ENCODE measurements around the gene AGER.
A peak's percentile ranks its signal among the peaks of the same experiment; 100 is the strongest.
"Not testable (repeated sequence)": the region's sequence is repeated elsewhere in the genome, so short reads cannot be mapped to it uniquely, and the experiment has no call there.

The AGER gene

DNA sequence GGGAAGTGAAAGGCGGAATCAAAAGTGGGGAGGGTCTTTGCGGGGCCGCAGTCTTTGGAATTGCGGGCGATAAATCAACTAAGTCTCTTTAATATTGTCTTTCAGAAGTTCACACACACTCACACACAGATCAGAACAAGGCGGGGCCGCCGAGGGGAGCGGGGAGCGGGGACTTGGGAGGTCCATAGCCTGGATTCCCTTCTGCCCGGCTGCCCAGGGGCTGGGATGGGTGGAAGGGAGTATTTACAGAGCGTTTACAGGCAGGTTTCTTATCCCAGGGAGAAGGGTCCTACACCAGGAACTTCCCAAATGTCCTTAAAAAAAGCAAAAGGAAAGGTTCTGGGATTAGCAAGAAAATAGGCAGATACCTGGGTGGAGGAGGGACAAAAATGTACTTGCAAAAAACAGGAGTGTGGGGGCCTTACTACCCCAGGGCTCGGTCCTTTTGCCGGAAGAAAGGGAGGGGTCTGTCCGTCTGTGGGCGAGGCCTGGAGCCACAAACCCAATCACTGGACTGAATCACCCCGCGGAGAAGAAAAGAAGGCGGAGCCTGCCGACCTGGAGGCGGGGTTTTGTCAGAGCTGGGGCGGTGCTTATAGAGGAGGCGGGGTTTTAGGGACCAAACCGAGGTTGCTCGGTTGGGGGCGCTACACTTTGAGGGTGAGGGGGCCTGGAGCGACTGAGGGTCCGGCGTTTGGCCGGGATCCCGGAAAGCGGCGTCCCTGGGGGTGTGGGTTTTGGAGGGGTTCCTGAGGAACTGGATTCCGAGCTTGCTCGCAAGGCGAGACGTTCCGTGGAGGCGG is 35.6 kb downstream of the AGER start:
- DNase-seq (ENCODE audit: low read depth), result peak; percentile 32

DNA sequence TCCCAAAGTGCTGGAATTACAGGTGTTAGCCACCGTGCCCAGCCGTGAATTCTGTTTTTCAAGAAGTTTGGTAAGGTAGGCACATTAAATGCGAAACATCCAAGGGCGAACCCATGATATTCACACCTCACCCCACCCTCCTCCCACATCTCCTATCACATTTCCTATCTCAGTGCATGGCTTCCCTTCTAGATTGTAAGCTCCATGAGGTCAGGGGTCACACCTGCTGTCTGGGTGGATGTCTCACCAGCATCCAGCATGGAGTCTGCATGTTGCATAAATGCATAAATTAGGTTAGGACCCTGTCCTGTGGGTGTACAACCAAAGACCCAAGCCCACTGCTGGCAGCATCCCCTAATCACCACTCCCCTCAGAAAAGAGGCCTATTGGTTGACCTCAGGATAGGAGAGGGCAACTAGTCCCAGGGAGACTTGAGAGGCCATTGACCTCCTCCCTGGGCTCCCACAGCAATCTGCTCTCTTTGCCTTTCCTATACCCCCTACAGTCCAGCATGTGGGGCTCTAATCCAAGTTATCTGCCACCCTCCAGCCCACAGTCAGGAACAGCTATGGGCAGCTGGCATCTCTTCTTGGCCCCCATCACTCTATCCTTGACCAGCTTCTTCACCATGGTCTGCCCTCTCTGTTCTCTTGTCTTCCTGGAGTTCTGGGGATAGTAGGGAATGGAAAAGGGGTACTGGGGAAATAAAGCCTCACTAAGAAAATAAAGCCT is 36.5 kb downstream of the AGER start:
- no peak for DNase-seq (ENCODE audit: low read depth)

DNA sequence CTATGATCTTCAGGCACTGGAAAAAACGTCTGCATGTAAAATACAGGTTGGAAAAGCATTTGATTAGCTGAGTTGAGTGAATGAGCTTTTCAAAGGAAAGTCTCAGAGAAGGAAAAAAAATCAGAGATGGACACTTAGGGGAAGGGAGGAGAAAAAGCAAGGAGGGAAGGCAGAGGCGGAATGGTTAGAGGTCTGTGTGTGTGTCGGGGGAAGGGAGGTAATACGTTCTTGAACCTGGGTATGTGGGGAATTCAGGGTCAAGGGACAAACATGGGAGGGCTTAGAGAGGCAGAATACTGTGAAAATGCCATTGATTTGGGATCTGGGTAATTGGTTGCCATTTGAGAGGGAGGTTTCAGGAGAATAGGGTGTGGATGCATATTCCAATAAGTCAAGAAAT is 37.4 kb downstream of the AGER start:
- DNase-seq (ENCODE audit: low read depth), result no peak

DNA sequence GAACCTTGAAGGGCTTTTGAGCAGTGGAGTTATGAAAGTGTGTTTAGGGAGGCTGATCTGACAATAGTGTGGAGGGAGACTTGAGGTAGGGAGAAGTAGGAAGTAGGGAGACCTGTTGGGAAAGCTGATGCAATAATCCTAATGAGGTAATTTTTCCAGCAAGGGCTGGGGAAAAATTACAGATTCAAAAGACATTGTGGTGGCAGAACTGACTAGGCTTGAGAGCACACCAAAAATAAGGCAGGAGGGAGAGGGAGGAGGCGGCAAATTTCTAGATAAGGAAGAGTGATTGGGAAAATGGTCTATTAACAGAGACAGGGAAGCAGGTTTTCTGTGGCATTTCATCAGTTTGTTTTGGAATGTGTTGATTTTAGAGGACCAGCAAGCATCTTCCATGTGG is 37.8 kb downstream of the AGER start:
- DNase-seq (ENCODE audit: low read depth), result no peak

DNA sequence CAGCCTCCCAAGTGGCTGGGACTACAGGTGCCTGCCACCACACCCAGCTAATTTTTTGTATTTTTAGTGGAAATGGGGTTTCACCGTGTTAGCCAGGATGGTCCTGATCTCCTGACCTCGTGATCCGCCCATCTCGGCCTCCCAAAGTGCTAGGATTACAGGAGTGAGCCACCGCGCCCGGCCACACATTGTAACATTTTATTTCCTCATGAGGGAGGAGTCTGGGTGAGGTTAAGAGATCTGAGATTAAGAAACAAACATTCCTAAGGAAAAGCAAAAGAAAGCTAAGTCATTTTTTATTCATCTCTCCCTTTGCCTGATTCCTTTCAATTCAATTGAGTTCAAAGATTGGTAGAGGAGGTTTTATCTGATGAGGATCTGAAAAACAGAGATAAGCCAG is 39.8 kb downstream of the AGER start:
- DNase-seq (ENCODE audit: low read depth), result not testable (repeated sequence)

DNA sequence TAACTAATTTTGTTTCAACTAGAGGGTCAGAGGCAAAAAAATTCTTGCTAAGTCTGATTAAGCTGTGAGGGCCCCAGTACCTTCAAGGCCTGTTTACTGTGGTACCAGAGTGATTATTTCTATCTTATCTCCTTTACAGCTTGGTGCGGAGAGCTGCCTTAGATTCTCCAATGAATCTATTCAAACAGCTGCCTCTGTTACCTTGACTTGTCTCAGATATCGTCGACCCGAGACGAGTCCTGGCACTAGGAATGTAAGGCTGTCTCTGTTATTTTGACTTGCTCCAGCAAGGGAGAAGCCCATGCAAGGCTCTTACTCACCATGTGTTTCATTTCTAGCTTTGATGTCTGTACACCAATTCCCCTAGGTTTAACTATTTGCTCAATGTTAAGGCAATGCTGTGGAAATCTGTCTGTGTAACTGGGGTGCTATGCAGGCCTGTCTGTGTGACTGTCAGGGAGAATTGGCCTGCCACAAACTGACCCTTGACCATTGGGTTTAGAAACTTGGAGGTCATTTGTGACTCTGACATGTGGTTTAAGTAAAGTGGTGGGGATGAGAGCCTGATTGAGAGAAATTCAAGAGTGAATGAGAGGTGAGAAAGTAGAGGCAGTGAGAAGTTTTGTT is 43.5 kb downstream of the AGER start:
- no peak for DNase-seq (ENCODE audit: low read depth)

DNA sequence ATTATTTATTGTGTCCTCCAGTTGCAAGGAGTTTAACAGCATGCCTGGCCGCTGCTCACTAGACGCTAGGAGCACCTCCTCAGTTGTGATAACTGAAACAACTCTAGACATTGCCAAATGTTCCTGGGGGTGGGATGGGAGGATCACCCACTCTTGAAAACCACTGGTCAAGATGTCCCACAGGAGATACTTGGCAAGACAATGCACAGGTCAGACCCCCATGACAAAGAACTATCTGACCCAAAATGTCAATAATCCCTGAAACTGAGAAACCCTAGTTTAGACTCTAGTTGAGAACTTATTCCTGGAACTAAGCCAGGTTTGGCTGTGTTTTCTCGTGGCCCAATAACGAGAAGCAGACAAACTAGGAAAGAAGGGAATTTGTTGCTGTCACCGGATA is 44.5 kb downstream of the AGER start:
- DNase-seq (ENCODE audit: low read depth), result no peak

DNA sequence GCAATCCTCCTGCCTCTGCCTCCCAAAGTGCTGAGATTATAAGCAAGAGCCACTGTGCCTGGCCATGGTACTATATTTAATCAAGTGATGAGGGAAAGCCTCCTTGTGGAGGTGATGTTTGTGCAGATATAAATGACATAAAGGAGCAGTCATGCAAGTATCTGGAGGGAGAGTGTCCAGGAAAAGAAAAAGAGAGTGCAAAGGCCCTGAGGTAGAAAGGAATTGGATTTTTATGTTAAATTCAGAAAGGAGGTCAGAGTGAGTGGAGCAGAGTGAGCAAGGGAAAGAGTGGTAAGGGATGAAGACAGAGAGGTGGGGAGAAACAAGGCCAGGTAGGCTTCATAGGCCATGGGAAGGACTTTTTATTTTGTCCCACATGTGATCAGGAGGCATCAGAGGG is 46.6 kb downstream of the AGER start:
- DNase-seq (ENCODE audit: low read depth), result no peak

DNA sequence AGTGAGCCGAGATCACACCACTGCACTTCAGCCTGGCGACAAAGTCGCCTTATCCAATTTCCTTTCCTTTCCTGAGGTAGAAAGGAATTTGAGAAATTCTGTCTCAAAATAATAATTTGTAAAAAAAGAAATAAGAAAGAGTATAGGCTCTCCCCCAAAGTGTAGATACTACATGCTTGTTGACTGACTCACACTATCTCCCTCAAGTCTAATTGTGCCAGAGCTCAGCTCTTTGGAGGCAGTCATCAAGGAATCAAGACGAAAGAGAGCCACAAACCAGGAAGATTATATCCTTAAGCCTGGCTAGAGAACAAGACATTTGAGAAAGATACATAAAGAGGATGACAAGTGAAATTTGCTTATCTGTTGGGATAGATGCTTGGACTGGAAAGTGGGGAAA is 50.3 kb downstream of the AGER start:
- DNase-seq (ENCODE audit: low read depth), result no peak

DNA sequence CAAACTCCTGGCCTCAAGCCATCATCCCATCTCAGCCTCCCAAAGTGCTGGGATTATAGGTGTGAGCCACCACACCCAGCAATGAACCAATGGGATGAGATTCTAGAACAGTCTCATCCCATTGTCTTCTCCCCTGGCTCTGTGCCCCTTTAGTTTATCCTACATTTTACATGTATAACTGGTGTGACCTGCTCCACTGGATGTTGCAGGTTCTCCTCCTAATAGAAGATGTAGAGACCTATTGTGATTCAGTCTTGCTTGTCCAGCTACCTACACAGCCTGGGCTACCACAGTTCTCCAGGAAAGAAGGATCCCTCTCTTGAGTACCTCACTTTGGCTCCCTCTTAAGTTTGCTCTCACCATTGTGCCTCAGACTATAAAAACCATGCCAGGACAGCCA is 51.9 kb downstream of the AGER start:
- DNase-seq (ENCODE audit: low read depth), result no peak

DNA sequence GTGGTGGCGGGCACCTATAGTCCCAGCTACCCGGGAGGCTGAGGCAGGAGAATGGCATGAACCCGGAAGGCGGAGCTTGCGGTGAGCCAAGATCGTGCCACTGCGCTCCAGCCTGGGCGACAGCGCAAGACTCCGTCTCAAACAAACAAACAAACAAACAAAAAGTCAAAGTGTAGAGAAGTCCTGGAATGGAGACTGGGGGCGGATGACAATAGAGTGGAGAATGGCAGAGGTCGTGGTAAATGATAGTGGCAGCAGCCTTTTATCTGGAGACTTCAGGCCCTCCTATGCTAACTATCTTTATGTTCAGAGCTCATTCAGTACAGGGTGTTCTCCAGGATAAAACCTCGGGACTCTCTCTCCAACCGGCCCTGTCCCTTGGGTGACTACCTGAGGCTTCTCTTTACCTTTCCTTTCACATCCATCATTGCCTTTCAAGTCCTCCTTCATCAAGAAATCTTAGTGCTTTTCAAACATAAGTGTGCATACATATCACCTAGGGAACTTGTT is 52.6 kb downstream of the AGER start:
- DNase-seq (ENCODE audit: low read depth), result no peak

All from T-helper 22 cell (primary cell).